Brain microvascular endothelial cell (primary cell): Measurements from ENCODE around the gene NSF.
"Not testable (repeated sequence)": the region's sequence is repeated elsewhere in the genome, so short reads cannot be mapped to it uniquely, and the experiment has no call there.

Experiments
- DNase-seq: peaks from one replicate; pipeline ENCODE4 v3.0.0-alpha.2; 2020
- H3K27ac ChIP-seq: fragments of 250-450 bp; sonication (Bioruptor Pico); 2 replicates; pipeline ENCODE4 v1.5.1; 2020; ENCODE audit warnings: mild to moderate bottlenecking, moderate library complexity
- H3K27me3 ChIP-seq: fragments of 250-450 bp; sonication (Bioruptor Pico); replicated peaks from 2 replicates; pipeline ENCODE4 v1.5.1; 2020; ENCODE audit warnings: mild to moderate bottlenecking
- H3K36me3 ChIP-seq: fragments of 250-450 bp; sonication (Bioruptor Pico); replicated peaks from 2 replicates; pipeline ENCODE4 v1.5.1; 2020; ENCODE audit warnings: mild to moderate bottlenecking
- H3K4me3 ChIP-seq: 2 replicates; pipeline ENCODE4 v1.5.1; 2011; ENCODE audit warnings: low read depth, mild to moderate bottlenecking, control low read depth, low read length, moderate library complexity
- in situ Hi-C: cut with HindIII; loops from 2 replicates; pipeline ENCODE4 v1.10.0; 2017; ENCODE audit warnings: low sequenced_read_pairs, low pct_ligation_motif_present

Gene NSF

GRCh38 chr17:46590157-46591146, at the start of gene NSF:
NSF (plus strand) TSS chr17:46590669; CDS start chr17:46590776, 107 bp downstream.
- in situ Hi-C loops, H3K27ac ChIP-seq, DNase-seq, H3K4me3 ChIP-seq, H3K36me3 ChIP-seq, H3K27me3 ChIP-seq: not testable (repeated sequence)

- DNase-seq, H3K36me3 ChIP-seq, H3K27me3 ChIP-seq, H3K27ac ChIP-seq, in situ Hi-C loops, H3K4me3 ChIP-seq: not testable (repeated sequence)
Observed at GRCh38 chr17:46548607-46549006, 41.9 kb upstream of the NSF start.

- H3K27ac ChIP-seq, H3K36me3 ChIP-seq, H3K27me3 ChIP-seq, DNase-seq, H3K4me3 ChIP-seq, in situ Hi-C loops: not testable (repeated sequence)
Observed at GRCh38 chr17:46559155-46559554, 31.3 kb upstream of the NSF start.

GRCh38 chr17:46560048-46560447, 30.4 kb upstream of the NSF start:
- H3K27ac ChIP-seq, DNase-seq, H3K36me3 ChIP-seq, in situ Hi-C loops, H3K4me3 ChIP-seq, H3K27me3 ChIP-seq: not testable (repeated sequence)

- H3K36me3 ChIP-seq, H3K27ac ChIP-seq, H3K4me3 ChIP-seq, in situ Hi-C loops, H3K27me3 ChIP-seq, DNase-seq: not testable (repeated sequence)
Observed at GRCh38 chr17:46566284-46566683, 24.2 kb upstream of the NSF start.

- H3K36me3 ChIP-seq, H3K27ac ChIP-seq, H3K27me3 ChIP-seq, H3K4me3 ChIP-seq, DNase-seq, in situ Hi-C loops: not testable (repeated sequence)
Observed at GRCh38 chr17:46566980-46567379, 23.5 kb upstream of the NSF start.

- H3K4me3 ChIP-seq, in situ Hi-C loops, H3K27me3 ChIP-seq, H3K27ac ChIP-seq, H3K36me3 ChIP-seq, DNase-seq: not testable (repeated sequence)
Observed at GRCh38 chr17:46571796-46572195, 18.7 kb upstream of the NSF start.

- in situ Hi-C loops, H3K27ac ChIP-seq, H3K36me3 ChIP-seq, H3K4me3 ChIP-seq, H3K27me3 ChIP-seq: not testable (repeated sequence)
- DNase-seq, result peak; percentile 85
Observed at GRCh38 chr17:46579083-46580075, 11.1 kb upstream of the NSF start, which contains the start of gene ARL17A. ARL17A (minus strand) TSS chr17:46579691; CDS start chr17:46576322, 3,369 bp downstream.

GRCh38 chr17:46580082-46580481, 10.4 kb upstream of the NSF start:
- H3K27ac ChIP-seq, H3K27me3 ChIP-seq, H3K36me3 ChIP-seq, in situ Hi-C loops, H3K4me3 ChIP-seq, DNase-seq: not testable (repeated sequence)

GRCh38 chr17:46585444-46585843, 5.0 kb upstream of the NSF start:
- H3K36me3 ChIP-seq, H3K4me3 ChIP-seq, in situ Hi-C loops, H3K27ac ChIP-seq, DNase-seq, H3K27me3 ChIP-seq: not testable (repeated sequence)

- H3K27me3 ChIP-seq, in situ Hi-C loops, H3K4me3 ChIP-seq, DNase-seq, H3K27ac ChIP-seq, H3K36me3 ChIP-seq: not testable (repeated sequence)
Observed at GRCh38 chr17:46591332-46591731, 863 bp downstream of the NSF start.

- H3K36me3 ChIP-seq, H3K27me3 ChIP-seq, DNase-seq, H3K27ac ChIP-seq, H3K4me3 ChIP-seq, in situ Hi-C loops: not testable (repeated sequence)
Observed at GRCh38 chr17:46598344-46598931, 8.0 kb downstream of the NSF start.

- in situ Hi-C loops, DNase-seq, H3K27me3 ChIP-seq, H3K4me3 ChIP-seq, H3K27ac ChIP-seq, H3K36me3 ChIP-seq: not testable (repeated sequence)
Observed at GRCh38 chr17:46600767-46601166, 10.3 kb downstream of the NSF start.

GRCh38 chr17:46603125-46603524, 12.7 kb downstream of the NSF start:
- H3K4me3 ChIP-seq, H3K27me3 ChIP-seq, H3K27ac ChIP-seq, DNase-seq, H3K36me3 ChIP-seq, in situ Hi-C loops: not testable (repeated sequence)
